HepG2 (cell line): ENCODE data around the gene CAMTA2. TPM values are rescaled to one million over a fixed set of nuclear protein-coding genes. Genes with fewer than 3 reads are reported as not detected.
A peak's percentile ranks its signal among the peaks of the same experiment; 100 is the strongest.

ENCODE experiments used
- AKNA ChIP-seq: sonication (generic); formaldehyde crosslinking; IDR thresholded peaks from 2 replicates; pipeline ENCODE4 v1.4.0; 2020; ENCODE audit warnings: missing genetic modification reagents, borderline replicate concordance
- CEBPG ChIP-seq: IDR thresholded peaks from 2 replicates; pipeline ENCODE4 v1.6.1; 2016
- ESRRA ChIP-seq: sonication (generic); formaldehyde crosslinking; IDR thresholded peaks from 2 replicates; pipeline ENCODE4 v1.5.1; 2020; ENCODE audit warnings: mild to moderate bottlenecking, low read depth, missing genetic modification reagents
- GATAD1 ChIP-seq: IDR thresholded peaks from 2 replicates; pipeline ENCODE4 v1.6.1; 2016; ENCODE audit warnings: missing genetic modification reagents, missing compliant biosample characterization
- HOMEZ ChIP-seq: IDR thresholded peaks from 2 replicates; pipeline ENCODE4 v1.6.1; 2016; ENCODE audit warnings: low read depth
- MEIS2 ChIP-seq: sonication (generic); formaldehyde crosslinking; IDR thresholded peaks from 2 replicates; pipeline ENCODE4 v1.9.0; 2021; ENCODE audit warnings: mild to moderate bottlenecking, missing genetic modification reagents
- RORA ChIP-seq: sonication (generic); formaldehyde crosslinking; IDR thresholded peaks from 2 replicates; pipeline ENCODE4 v1.5.0; 2020; ENCODE audit warnings: mild to moderate bottlenecking, missing genetic modification reagents, moderate library complexity
- SNRNP70 ChIP-seq: fragments of 200-400 bp; formaldehyde crosslinking; IDR thresholded peaks from 2 replicates; pipeline ENCODE4 v1.6.1; 2017; ENCODE audit warnings: mild to moderate bottlenecking, low read depth, low read length, moderate library complexity
- SP140L ChIP-seq: sonication (generic); formaldehyde crosslinking; IDR thresholded peaks from 2 replicates; pipeline ENCODE4 v1.4.0; 2020; ENCODE audit warnings: missing genetic modification reagents, borderline replicate concordance
- U2AF2 ChIP-seq: fragments of 200-400 bp; formaldehyde crosslinking; IDR thresholded peaks from 2 replicates; pipeline ENCODE4 v1.6.1; 2017; ENCODE audit warnings: low read depth, mild to moderate bottlenecking, low read length
- UBTF ChIP-seq: sonication (generic); formaldehyde crosslinking; IDR thresholded peaks from 2 replicates; pipeline ENCODE4 v1.4.0; 2020; ENCODE audit warnings: mild to moderate bottlenecking, missing genetic modification reagents
- ZBTB7B ChIP-seq: sonication (generic); formaldehyde crosslinking; IDR thresholded peaks from 2 replicates; pipeline ENCODE4 v1.4.0; 2020; ENCODE audit warnings: missing genetic modification reagents
- ZFP90 ChIP-seq: sonication (generic); formaldehyde crosslinking; IDR thresholded peaks from 2 replicates; pipeline ENCODE4 v1.8.0; 2022; ENCODE audit warnings: missing genetic modification reagents, mild to moderate bottlenecking, inconsistent platforms, borderline replicate concordance
- ZNF335 ChIP-seq: sonication (generic); formaldehyde crosslinking; IDR thresholded peaks from 2 replicates; pipeline ENCODE4 v1.4.0; 2020; ENCODE audit warnings: missing genetic modification reagents
- ZNF460 ChIP-seq: sonication (generic); formaldehyde crosslinking; IDR thresholded peaks from 2 replicates; pipeline ENCODE4 v1.5.1; 2020; ENCODE audit warnings: missing genetic modification reagents, mild to moderate bottlenecking, borderline replicate concordance
- ZNF510 ChIP-seq: sonication (generic); formaldehyde crosslinking; IDR thresholded peaks from 2 replicates; pipeline ENCODE4 v1.4.0; 2020; ENCODE audit warnings: low read depth, mild to moderate bottlenecking, missing genetic modification reagents
- ZNF556 ChIP-seq: sonication (generic); formaldehyde crosslinking; IDR thresholded peaks from 2 replicates; pipeline ENCODE4 v1.4.0; 2020; ENCODE audit warnings: mild to moderate bottlenecking, missing genetic modification reagents, borderline replicate concordance
- ZNF567 ChIP-seq: sonication (generic); formaldehyde crosslinking; IDR thresholded peaks from 2 replicates; pipeline ENCODE4 v1.8.1; 2023; ENCODE audit warnings: mild to moderate bottlenecking, missing genetic modification reagents, borderline replicate concordance
- ZNF607 ChIP-seq: sonication (generic); formaldehyde crosslinking; IDR thresholded peaks from 2 replicates; pipeline ENCODE4 v1.5.1; 2020; ENCODE audit warnings: missing genetic modification reagents, mild to moderate bottlenecking, borderline replicate concordance
- ZNF766 ChIP-seq: sonication (generic); formaldehyde crosslinking; IDR thresholded peaks from 2 replicates; pipeline ENCODE4 v1.5.0; 2020; ENCODE audit warnings: missing genetic modification reagents, borderline replicate concordance
- polyA plus RNA-seq, 8 experiments: library from polyadenylated mRNA; depleted of rRNA in 3 of 8; stranded (reverse) in 7 of 8; unstranded in 1 of 8; fragments of >200 nt; fragmentation: Illumina TruSeq in 4 of 8; extraction: Trizol in 4 of 8; gene quantifications; 2 replicates each; pipeline versions ENCODE4 v1.2.1 to v1.2.3, GENCODE V29; 2011 to 2016; ENCODE audit warnings: low read depth in 4 of 8, missing spikeins in 1 of 8, mixed read lengths in 1 of 8; ENCODE audit not compliant: insufficient read depth in 1 of 8
- total RNA-seq, 5 experiments: library from RNA; depleted of rRNA; stranded (reverse); fragments of >200 nt; fragmentation: Illumina TruSeq; extraction: Trizol; gene quantifications; 2 replicates each; pipeline ENCODE4 v1.2.3, GENCODE V29; 2016; ENCODE audit warnings: low read depth in 1 of 5

Gene CAMTA2
- total and polyA plus RNA-seq, 2 of the 13 experiments (the other 11 are each of a cell fraction or from before 2014, with no cell fraction given), result 4.1 to 7.1 TPM

- TF ChIP-seq UBTF (CRISPR knock-in tag) (no peak; the same call in 1 of the 2 replicates), ZNF766 (CRISPR knock-in tag) (no peak; the same call in 1 of the 2 replicates), ZNF335 (CRISPR knock-in tag) (0 out of 2 replicates have a peak, but pooled peaks have one; percentile 26), ESRRA (peak; percentile 53; the same call in 1 of the 2 replicates), ZNF567 (no peak), ZBTB7B (CRISPR knock-in tag) (no peak), RORA (CRISPR knock-in tag) (no peak), GATAD1 (CRISPR knock-in tag) (no peak), MEIS2 (0 out of 2 replicates have a peak, but pooled peaks have one; percentile 14), ZNF510 (CRISPR knock-in tag) (no peak), CEBPG (CRISPR knock-in tag) (peak; percentile 54), AKNA (CRISPR knock-in tag) (no peak), SP140L (CRISPR knock-in tag) (no peak), SNRNP70 (no peak), U2AF2 (no peak), HOMEZ (CRISPR knock-in tag) (0 out of 2 replicates have a peak, but pooled peaks have one; percentile 11), ZNF460 (CRISPR knock-in tag) (no peak), ZNF607 (CRISPR knock-in tag) (no peak), ZNF556 (CRISPR knock-in tag) (no peak), ZFP90 (CRISPR knock-in tag) (no peak; the same call in 1 of the 2 replicates)
These were observed 17.8 kb downstream of the CAMTA2 start (continued) for GRCh38 chr17:4969551-4970173.
